Stimulated activated CD4-positive, alpha-beta T cell treated with anti-CD3 and anti-CD28 coated beads, Interleukin-4, amount 100 ng/mL, for 24 hours (primary cell): ENCODE results near the gene FBXO42.
"Not testable (repeated sequence)": the region's sequence is repeated elsewhere in the genome, so short reads cannot be mapped to it uniquely, and the experiment has no call there.

ENCODE experiments used
- DNase-seq: peaks from one replicate; pipeline ENCODE4 v3.0.0-alpha.2; 2020

Gene FBXO42

DNA sequence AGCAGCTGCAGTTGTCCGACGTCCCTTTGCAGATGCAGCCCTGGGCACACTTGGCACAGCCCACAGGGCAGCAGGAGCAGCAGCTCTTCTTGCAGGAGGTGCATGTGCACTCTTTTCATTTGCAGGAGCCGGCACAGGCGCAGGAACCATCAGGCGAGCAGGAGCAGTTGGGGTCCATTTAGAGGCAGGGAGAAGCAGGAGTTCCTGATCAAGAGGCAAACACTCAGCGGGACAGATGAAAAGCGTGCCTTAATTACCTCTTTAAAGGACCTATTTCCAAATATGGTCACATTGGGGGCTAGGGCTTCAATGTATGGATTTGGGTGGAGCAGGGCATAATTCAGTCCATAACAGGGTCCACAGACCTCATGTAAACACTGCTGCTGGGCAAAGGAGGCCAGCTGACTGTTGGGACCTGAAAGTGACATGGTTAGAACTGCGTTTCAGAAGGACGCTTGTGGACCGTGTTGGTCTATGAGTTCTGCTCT, 111.0 kb downstream of the FBXO42 start:
- no peak for DNase-seq

- DNase-seq: no peak
These were observed 112.2 kb downstream of the FBXO42 start for GRCh38 chr1:16239972-16240491.

DNA sequence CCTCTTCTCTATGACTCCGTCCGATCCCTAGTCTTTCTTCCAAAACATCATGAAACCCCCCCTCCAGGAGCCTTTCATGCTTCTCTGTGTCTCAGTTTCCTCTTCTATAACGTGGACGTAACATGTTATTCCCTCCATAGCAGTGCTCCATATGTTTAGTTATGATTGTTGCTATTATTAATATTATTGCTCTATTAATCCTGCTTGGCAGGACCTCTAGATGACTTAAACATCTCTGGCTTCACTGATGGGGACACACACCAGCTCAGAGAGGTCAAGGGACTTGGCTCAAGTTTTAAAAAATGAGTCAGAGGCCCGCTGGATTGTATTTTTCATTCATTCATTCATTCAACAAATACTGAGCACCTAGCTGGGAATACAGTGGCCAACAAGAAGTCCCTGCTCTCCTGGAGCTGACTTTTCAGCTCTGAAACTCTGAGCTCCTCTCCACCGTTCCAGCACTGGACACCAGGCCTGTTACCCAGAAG, 114.9 kb downstream of the FBXO42 start:
- DNase-seq: no peak

DNA sequence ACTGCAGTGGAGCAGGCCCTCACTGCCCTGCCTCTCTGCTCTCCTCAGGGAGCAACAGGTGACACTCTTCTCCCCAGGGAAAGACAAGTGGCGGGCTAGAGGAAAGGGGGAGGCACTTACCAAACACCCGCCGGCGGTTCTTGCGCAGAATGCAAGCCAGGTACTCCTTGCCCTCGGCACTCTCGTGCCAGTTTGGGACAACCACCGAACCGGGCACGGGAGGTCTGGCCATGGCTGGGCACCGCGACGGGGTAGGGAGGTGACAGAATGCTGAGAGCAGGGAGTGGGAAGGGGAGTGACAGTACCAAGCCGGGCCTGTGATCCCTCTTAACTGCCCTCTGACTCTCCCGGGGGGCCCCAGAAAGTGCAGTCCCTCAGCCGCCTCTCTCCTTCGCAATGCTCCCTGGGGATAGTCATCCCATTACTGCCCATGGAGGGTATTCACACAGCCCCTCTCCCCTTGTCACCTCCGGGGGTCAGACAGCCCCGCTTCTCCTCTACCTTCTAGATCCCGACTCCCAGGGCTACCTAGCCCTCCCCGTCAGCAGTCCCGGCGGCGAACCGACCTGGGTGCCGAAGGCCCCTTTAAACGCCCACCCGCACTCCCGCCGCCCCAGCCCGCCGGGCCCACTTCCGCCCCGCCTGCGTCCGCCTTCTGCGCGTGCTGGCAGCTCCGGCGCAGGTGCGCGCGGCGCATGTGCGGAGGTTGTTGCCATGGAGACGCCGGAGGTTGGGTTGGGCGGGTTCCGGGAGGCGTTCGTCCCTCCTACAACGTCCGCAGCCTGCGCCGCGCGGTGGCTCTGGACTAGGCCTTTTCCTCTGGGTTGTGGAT, 115.6 kb downstream of the FBXO42 start, which contains the start of gene CPLANE2:
Gene CPLANE2 (minus strand): TSS at position 673 of the 832 bp plus-strand sequence. CDS start 441 bp downstream, at position 232.
- peak; percentile 96 for DNase-seq

GRCh38 chr1:16235944-16236510, 116.3 kb downstream of the FBXO42 start:
- peak; percentile 54 for DNase-seq

DNA sequence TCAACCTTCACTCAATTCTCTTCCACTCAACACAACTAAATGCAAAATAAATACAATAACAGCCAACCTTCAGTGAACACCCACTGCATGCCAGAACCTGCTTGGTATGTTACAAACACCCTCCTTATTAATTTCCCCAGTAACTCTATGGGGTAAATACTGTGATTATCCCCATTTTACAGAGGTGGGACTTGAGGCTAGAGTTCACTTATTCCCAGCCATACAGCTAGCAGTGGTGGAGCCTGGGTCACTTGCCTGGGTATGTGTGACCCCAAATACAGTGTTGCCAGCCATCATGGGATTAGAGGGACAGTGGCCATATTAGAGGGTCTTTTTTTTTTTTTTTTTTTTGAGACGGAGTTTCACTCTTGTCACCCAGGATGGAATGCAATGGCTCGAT, 116.9 kb downstream of the FBXO42 start:
- no peak for DNase-seq

- DNase-seq: no peak
These were observed 118.8 kb downstream of the FBXO42 start for GRCh38 chr1:16233431-16233830.

- no peak for DNase-seq
These were observed 120.0 kb downstream of the FBXO42 start for GRCh38 chr1:16232316-16232710.

DNA sequence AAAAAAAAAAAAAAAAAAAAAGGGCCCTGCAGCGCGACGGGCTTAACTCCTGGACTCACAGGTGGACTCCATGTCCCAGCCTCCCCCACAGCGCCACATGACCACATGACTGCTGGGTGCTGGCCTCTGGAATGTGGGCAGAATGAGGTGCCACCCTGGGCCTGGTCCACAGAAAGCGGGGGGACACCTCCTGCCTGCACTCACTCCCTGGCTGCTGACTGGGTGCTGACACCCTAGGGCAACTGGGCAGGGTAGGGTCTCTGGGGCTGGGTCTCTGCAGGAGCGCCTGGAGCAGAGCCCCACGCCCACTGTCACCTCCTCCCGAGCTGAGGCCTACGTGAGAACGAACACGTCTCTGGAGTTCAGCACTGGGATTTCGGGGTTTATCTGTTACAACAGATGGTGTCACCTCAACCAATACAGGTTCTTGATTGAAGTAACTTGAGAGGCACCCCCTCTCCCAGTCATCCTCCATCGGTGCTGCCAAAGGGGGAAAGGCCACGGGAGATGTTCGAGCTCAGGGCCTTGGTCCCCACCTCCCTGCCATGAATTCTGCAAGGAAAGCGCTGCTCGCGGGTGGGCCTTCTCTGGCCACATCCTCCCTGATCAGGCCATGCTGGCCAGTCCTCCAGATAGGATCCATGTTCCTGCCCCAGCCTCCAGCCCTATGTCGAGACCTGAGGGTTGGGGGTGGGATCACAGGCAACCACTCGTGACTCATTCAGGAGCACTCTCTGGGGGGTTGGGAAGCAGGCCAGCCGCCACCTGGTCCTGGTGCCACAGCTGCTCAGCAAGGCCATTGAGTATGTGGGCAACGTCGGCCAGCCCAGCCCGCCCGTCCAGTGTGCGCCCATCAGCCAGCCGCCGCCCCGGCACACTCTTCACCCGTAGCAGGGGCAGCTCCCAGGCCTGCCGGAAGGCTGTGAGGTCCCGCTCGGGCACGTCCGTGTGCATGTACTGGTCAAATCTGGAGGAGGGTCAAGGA, 120.7 kb downstream of the FBXO42 start:
- DNase-seq: no peak

GRCh38 chr1:16230744-16231143, 121.5 kb downstream of the FBXO42 start:
- DNase-seq: no peak

- no peak for DNase-seq
These were observed 122.1 kb downstream of the FBXO42 start for GRCh38 chr1:16229976-16230740.

GRCh38 chr1:16226490-16227179, 125.6 kb downstream of the FBXO42 start:
- DNase-seq: no peak

DNA sequence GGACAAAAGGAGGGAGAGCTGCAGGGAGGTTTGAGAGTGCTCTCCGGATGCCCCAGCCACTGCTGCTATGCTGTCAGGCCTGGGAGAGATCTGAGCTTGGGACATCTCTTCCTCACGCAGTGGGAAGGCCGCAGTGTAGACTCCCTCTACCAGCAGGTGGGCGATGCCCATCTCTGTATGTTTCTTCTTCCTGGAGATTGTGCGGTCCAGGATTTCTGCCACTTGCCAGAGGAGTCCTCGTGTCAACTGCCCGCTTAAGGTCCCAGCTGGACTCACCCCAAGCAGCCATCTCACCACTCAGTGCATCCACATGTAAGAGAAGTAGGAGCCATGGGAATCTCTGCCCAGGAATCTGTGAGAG, 126.2 kb downstream of the FBXO42 start:
- DNase-seq: no peak

DNA sequence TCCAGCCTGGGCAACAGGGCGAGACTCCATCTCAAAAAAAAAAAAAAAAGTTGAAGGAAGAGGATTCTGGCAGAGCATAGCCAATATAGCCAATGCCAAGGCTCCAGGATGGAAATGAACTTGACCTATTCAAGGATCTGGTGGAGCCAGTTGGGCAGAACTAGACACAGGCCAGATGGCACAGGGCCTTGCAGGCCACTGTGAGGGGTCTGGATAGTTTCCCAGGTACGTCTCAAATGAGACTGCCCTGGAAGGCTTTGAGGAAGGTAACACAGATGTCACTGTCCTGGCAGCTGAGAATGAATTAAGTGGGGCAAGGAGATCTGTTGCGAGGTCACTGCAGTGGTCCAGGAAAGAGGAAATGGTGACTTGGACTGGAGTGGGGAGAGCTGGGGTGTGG, 127.8 kb downstream of the FBXO42 start:
- DNase-seq: no peak

DNA sequence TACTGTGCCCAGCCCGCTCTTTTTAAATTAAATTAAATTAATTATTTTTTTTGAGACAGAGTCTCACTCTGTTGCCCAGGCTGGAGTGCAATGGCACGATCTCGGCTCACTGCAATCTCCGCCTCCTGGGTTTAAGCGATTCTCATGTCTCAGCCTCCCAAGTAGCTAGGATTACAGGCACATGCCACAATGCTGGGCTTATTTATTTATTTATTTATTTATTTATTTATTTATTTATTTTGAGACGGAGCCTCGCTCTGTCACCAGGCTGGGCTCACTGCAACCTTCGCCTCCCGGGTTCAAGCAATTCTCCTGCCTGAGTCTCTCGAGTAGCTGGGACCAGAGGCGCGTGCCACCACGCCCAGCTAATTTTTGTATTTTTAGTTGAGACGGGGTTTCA, 129.6 kb downstream of the FBXO42 start:
- not testable (repeated sequence) for DNase-seq

DNA sequence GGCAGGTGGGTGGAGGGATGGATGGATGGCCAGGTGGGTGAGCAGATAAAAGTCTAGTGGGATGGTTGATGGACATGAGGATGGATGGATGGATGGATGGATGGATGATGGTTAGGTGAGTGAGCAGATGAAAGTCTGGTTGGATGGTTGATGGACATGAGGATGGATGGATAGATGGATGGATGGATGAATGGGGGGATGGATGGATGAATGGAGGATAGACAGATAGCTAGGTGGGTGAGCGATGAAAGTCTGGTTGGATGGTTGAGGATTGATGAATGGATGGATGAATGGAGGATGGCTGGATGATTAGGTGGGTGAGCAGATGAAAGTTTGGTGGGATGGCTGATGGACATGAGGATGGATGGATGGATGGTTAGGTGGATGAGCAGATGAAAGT, 130.8 kb downstream of the FBXO42 start:
- no peak for DNase-seq

DNA sequence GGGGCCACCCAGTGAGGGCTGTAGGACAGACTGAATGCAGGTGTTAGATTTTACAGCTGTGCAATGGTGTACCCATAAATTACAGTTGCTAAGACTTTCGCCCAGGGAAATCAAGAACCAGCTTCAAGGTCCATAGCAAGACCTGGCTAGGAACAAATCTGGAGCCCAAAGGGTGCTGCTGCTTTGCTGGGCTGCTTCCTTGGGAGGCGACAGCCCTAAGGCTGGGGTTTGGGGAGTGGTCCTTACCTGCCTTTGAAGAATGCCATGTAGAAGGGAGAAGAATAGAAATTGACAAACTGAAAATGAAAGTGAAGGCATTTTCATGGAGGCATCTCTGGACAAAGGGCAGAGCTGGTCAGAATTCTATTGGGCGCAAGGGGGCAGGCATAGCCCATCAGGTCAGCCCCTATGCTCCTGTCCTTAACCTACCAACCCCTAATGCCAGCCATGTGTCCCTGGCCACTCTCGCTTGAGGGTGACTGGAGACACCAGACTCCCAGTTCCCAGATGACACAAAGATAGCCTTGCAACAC, 132.2 kb downstream of the FBXO42 start:
- DNase-seq: no peak

DNA sequence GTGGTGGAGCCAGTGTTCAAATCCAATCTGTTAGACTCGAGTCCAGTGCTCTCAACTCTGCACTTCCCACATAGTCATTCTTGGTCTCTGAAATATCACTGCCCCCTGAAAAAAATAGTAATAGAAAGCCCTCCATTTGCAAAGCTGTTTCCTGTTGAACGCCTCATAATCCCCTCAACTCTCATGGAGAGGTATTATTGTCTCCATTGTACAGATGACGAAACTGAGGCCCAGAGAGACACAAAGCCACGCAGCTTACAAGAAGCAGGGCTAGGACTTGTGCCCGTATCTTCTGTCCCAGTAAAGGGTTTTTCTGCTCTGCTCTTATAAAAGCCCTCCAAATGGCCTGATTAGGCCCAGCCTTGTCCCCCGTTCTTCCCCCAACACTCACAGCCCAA, 133.6 kb downstream of the FBXO42 start:
- DNase-seq: no peak

DNA sequence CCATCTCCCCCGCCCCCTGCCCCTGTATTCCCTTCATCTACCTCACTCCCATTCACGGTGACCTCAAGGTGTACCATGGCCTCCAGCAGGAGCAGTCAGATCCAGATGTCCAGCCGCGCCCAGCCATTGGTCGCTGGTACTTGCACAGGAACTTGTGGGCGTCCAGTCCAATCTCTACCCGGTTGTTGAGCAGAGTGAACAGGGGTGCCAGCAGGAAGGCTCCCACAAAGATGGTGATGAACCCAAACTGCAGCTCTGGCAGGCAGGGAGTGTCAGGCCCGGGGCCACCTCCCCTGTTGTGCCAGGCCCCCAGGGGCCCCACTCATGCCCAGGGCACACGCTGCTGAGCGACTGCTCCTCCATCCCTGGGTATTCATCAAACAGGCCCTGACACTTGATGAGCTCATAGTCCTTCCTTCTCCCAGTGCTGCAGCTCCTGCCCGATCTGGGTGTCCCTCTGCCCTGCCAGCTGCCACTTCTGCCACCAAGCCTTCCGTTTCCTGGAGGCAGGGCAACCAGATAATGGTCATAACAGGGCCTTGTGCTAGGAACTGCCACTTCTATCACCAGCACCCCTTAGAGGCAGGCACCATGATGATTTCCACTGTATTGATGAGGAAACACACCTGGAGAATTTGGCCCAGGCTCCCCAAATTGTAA, 134.1 kb downstream of the FBXO42 start:
- DNase-seq: no peak

- DNase-seq: peak; percentile 93
These were observed 135.1 kb downstream of the FBXO42 start for GRCh38 chr1:16217061-16217785.
